ENCODE results near the gene SUN3.
"Not testable (repeated sequence)": the region's sequence is repeated elsewhere in the genome, so short reads cannot be mapped to it uniquely, and the experiment has no call there.

Gene SUN3

GRCh38 chr7:47943676-47944474 is 85.0 kb downstream of the SUN3 start:
- DNase-seq = no peak

GRCh38 chr7:47942651-47943050 is 86.3 kb downstream of the SUN3 start:
- DNase-seq = not testable (repeated sequence)

- DNase-seq = no peak
Measured at GRCh38 chr7:47942132-47942531, 86.8 kb downstream of the SUN3 start.

- no peak for DNase-seq
Measured at GRCh38 chr7:47941136-47941844, 87.6 kb downstream of the SUN3 start.

- no peak for DNase-seq
Measured at GRCh38 chr7:47940088-47941013, 88.6 kb downstream of the SUN3 start.

GRCh38 chr7:47939425-47940036 is 89.4 kb downstream of the SUN3 start:
- DNase-seq = no peak

- no peak for DNase-seq
Measured at GRCh38 chr7:47938574-47939165, 90.2 kb downstream of the SUN3 start.

- no peak for DNase-seq
Measured at GRCh38 chr7:47937711-47938573, 91.0 kb downstream of the SUN3 start.
